Activated CD4-positive, alpha-beta T cell treated with anti-CD3 and anti-CD28 coated beads, Interleukin-2, amount 50 U/mL, for 48 hours (primary cell): ENCODE results near the gene TOM1L2.

Source experiments
- DNase-seq, 2 experiments: peaks; one replicate each; pipeline ENCODE4 v3.0.0-alpha.2; 2020

The TOM1L2 gene

DNA sequence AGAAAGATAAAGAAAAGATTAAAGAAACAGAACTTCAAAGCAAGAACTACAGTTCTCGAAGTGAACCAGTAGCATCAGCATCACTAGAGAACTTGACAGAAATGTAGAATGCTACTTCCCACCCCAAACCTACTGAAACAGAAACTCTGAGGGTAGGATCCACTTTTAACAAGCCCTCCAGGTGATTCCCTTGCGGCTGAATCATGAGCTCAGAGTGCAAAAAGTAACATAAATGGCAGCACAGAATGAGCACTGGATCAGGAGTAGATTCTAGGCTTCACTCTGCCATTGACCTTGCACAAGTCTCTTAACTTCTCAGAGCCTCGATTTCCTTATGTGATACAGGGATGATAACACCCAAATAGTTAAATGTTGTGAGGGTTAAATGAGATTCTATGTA lies 5.8 kb downstream of the TOM1L2 start:
- DNase-seq = peak; percentile 22 to 26

DNA sequence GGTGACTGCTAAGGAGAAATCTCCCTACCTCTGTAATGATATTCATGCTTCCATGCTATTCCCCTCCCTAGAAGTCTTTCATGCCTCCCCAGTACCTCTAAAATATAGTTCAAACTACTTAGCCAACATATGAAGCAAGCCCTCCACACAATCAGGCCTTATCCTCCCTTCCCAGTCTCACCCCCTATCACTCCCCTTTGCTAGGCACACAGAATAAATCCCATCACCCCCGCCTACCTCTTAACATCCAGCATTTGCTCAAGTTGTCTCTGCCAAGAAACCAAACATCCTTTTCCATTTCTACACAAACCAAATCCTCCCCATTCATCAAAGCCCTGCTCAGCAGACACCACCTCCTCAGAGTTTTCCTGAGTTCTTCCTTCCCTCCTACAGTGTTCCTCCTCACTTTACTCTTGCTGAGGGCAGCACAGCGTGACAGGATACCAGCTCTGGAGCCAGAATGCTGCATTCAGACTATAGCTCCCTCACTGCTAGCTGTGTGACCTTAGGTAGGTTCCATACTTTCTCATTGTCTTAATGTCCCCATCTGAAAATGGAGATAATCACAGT lies 7.0 kb downstream of the TOM1L2 start:
- no peak for DNase-seq

DNA sequence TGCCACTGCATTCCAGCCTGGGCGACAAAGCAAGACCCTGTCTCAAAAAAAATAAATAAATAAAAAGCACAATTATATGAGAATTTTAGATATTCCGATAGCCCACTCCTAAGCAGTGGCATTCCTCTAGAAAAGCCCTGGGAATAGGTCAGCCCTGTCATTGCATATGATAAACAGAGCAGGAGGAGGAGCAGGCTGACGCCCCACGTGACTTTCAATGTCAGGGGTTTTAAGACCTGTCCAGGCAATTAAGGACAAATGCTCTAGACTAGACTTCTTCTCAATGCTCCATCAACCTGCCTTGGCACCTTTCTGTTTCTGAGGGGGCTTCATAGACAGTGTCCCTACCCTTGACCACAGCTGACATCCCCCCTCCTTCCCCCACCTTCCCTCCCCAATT lies 7.5 kb downstream of the TOM1L2 start:
- no peak for DNase-seq

DNA sequence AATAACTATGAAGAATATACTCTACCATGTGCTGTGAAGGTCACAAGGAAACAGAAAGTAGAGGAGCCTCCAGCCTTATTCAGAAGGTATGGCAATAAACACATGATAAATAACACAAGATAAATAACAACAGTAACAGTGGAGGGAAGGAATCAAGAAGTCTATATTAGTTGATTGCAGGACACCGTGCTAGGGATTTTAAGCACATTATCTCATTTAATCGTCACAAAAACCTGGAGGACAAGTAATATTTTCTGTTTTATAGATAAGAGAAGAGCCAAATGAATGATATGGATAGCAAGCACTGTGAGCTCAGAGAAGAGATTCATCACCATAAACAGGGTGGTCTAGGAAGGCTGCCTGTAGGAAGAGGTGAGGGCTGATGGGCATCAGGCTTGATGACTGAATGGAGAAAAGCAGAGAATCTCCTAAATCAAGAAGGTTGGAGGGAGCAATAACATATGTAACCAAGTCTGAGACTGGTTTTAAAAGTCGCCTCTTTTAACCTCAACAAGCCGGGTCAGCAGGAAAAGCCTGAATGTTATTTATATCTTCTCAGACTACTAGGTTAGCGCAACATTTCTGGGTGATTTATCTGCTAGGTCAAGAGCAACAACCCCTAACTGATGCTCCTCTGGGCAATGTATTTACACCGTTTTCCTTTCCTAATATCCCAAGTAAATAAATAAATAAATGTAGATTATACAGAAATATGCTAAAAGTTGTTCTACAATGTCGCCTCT lies 8.3 kb downstream of the TOM1L2 start:
- DNase-seq = no peak

DNA sequence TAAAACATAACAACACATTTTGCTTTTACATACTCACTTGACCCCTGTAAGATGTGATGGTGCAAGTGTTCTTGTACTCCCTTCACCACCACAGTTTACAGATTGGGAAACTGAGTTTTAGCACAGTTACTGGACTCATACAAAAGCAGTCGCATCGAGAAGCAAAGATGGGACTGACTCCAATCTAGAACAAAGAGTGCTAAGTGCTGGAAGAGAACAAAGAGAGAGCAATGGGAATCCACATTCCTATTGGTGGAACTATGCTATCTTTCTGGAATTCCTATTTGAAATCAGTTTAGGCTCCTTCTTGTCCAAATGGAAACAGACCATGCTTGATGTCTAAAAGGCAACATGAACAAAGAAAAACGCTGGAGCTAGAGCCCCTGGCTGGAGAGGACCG lies 9.1 kb downstream of the TOM1L2 start:
- DNase-seq = no peak

DNA sequence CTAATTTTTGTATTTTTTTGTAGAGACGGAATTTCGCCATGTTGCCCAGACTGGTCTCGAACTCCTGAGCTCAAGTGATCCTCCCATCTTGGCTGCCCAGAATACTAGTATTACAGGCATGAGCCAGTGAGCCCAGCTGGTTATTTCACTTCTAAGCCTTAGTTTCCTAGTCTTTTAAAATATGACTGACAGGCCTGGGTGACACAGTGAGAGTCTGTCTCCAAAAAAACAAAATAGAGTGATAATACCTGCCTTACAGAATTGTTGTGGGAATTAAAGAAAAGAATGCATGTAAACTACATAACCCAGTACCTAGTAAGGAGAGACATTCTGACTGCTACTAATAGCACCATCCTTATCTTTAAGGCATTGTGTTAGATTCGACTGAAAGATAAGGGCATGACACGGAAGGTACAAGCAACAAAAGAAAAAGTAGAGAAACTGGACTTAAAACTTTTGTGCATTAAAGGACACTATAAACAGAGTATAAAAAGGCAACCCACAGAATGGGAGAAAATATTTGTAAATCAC lies 11.6 kb downstream of the TOM1L2 start:
- DNase-seq = no peak

DNA sequence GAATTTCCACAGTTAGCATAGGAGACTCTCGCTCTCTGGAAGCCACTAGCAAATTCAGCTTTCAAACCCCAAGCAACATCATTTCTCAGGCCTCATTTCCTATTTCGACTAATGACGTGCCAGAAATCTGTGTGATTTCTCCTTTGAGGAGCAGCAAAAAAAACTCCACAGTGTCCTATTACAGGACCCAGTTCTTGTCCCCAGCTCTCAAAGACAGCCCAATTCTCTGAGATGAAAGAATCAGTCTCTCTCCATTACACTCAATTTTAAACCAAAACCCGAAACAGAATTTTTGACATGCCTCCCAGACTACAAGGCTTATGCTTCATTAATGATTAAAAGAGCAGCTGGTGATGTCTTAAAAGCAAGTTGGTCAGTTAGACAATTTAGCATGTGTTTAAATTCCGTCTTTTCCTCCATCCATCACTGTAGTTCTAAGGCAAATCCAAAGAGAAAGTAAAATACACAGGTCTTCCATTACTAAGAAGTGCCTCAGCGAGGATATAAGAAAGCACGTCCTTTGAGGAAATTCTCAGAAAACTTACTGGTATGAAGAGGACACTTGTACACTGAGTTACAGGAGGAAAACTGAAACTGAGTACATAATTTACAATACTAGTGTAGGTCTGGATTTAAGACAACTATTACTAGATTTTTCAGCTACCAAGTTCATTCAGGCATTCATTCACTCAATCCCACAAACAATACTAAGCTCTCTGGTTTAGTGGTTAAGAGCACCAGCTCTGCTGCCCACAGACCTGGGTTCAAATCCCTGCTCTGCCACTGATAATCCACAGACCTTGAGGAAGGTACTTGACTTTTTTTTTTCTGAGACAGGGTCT lies 12.5 kb downstream of the TOM1L2 start:
- DNase-seq = peak; percentile 58 to 62

DNA sequence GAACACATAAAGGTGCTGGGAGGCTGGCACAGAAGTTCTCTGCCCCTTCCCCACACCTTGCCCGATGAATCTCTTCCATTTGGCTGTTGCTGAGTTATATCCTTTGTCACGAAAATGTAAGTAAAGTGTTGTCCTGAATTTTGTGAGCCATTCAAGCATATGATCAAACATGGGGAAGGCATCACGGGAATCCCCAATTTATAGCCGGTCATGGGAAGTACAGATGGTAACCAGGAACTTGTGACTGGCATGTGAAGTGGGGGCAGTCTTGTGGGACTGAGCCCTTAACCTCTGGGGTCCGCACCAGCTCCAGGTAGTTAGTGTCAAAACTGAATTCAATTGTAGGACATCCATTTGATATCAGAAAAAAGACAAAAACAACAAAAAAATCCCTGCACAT lies 13.2 kb downstream of the TOM1L2 start:
- no peak for DNase-seq

DNA sequence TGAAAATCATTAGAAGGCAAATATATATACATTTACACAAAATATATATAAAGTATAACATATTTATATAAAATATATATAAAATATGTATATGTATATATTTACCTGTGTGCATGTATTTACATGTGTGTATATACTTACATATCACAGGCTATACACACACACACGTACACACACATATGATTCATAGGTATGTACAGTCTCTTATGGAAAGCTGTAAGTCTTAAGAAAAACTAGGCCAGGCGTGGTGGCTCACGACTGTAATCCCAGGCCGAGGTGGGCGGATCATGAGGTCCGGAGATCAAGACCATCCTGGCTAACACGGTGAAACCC lies 14.7 kb downstream of the TOM1L2 start:
- no peak for DNase-seq

DNA sequence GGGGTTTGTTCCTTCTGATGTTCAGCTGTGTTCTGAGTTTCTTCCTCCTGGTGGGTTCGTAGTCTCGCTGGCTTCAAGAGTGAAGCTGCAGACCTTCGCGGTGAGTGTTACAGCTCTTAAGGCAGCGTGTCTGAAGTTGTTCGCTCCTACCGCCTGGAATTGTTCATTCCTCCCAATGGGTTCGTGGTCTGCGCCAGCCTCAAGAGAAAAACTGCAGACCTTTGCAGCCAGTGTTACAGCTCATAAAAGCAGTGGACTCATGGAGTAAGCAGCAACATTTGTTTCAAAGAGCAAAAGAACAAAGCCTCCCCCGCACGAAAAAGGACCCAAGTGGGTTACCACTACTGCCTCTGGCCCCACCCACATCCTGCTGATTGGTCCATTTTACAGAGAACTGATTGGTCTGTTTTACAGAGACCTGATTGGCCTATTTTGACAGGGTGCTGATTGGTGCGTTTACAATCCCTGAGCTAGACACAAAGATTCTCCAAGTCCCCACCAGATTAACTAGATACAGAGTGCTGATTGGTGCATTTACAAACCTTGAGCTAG lies 16.3 kb downstream of the TOM1L2 start:
- DNase-seq = peak in 1 of 2 experiments; percentile 12

DNA sequence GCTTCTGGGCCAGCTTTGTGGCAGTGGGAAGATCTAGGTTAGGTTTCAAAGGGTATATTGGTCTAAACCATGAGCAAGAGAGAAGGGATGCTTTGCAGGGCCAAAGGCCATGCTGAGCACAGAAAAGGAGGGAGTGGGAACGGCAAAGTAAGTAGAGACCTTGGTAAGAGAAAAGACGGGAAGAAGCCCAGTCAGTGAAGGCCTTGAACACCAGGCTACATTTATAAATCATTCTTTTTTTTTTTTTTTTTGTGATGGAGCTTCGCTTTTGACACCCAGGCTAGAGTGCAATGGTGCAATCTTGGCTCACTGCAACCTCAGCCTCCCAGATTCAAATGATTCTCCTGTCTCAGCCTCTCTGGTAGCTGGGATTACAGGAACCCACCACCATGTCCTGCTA lies 18.1 kb downstream of the TOM1L2 start:
- no peak for DNase-seq

DNA sequence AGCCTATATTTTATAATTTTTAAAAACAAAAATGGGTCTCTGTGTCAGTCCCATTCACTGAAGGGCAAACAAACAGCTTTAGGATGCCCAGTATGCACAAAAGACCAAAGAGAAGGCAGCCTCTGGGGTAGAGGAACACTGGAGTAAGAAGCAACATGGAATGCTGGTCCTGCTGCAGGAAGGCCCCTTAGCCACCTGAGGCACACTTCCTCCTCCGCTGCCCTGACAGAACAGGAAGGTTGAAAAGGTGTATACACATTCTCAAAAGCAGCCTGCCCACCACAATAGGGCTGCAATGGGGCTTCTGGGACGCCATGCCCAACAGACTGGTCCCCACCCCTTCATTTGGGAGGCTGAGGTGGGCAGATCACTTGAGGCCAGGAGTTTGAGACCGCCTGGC lies 19.5 kb downstream of the TOM1L2 start:
- DNase-seq = no peak

DNA sequence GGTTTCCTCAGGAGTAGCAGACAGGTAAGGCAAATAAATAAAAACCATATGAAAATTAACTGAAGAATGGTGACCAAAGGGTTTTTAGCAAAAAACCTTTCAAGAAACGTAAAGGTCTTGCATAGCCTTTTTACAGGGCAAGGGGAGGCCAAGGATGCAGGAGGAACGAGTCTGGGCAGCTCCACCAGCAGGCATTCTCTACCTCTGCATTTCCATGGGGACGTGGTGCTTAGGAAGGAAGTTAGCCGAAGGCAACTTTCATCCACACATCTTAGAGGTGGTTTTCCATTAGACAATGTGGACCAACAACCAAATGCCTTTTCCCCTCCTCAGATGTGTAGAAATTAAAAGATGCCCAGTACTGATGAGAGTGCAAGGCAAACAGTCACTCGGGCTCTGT lies 20.7 kb downstream of the TOM1L2 start:
- no peak for DNase-seq

DNA sequence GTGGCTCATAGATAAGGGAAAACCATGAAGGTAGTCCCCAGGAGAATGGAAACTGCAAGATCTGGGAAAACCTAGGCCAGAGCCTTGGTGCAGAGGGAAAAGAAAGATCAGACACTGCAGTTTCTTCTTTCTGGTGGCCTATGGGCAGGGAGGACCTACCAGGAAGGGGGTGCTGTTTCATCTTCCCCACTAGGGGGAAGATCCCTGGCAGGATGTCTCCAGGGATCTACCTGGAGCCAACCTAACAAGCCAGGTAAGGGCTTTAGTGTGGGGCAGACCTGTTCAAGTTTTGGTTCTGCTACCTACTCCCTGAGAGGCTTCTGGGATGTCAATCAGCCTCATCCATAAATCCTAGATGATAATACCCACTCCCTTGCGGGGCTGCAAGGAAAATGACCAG lies 21.4 kb downstream of the TOM1L2 start:
- DNase-seq = no peak

DNA sequence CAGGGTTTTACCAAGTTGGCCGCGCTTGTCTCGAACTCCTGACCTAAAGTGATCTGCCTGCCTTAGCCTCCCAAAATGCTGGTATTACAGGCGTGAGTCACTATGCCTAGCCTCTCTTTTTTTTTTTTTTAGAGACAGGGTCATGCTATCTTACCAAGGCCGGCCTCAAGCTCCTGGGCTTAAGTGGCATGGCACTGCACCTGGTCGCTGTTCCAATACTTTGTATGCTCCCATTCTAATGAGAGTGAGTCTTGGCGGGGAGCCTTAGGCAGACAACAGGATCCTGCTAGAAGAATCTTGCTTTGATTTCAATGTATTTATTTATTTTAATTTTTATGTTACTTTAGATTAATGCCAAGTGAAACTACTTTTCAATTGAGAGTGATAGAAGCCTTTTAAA lies 21.9 kb downstream of the TOM1L2 start:
- no peak for DNase-seq

DNA sequence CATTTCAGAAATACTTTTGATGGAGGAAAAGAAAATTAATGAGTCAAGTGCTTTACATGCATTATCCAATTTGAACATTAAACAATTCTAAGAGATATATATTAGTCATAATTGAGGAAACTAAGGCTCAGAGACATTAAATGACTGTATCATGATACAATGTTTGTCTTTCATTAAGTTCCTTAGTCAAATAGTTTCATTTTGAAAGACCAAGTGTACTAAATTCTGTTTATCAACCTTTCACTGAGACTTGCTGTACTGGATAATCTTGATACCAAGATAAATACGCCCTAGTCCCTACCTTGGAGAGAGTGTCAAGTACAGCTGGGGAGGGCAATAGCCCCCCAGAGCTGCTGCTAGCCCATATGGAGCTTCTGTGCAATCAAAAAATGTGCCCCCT lies 24.2 kb downstream of the TOM1L2 start:
- DNase-seq = no peak

DNA sequence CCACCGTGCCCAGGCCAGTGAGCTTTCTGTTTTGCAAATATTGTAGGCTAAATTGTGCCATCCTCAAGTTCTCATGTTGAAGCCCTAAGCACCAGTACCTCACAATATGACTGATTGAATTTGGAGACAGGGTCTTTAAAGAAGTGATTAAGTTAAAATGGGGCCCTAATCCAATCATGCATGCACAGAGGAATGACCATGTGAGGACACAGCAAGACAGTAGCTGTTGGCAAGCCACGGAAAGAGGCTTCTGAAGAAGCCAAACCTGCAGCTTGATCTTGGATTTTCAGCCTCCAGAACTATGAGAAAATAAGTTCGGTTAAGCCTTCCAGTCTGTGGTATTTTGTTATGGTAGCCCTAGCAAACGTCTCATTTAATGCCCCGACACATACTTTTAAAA lies 24.9 kb downstream of the TOM1L2 start:
- DNase-seq = no peak

DNA sequence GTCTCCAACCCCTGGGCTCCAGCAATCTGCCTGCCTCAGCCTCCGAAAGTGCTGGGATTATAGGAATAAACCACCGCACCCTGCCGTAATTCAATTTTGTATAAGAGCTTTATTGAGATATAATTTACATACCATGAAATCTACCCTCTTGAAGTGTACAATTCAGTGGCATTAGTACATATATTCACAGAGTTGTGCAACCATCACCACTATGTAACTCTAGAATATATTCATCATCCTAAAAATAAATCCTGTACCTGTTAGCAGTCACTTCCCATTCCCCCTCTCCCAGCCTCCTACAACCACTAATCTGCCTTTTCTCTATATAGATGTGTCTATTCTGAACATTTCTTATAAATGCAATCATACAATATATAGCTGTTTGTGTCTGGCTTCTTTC lies 26.1 kb downstream of the TOM1L2 start:
- DNase-seq = no peak

DNA sequence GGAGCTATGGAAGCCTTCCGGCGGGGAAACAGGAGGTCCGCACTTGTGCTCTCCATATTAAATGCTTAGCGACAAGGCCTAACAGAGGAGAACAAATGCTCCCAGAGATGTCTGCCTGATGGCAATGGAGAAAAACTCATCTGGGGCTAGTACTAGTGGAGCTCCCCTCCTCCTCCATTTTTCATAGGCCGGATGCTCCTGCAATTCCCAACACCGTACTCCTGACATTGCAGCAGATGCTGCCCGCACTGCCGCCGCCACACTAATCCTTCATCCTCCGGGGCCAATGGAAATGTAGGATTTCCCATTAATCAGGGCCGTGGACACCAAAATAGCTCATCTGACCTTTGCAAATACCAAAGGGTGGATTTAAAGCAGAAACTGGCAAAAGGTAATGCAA lies 27.5 kb downstream of the TOM1L2 start:
- DNase-seq = no peak

DNA sequence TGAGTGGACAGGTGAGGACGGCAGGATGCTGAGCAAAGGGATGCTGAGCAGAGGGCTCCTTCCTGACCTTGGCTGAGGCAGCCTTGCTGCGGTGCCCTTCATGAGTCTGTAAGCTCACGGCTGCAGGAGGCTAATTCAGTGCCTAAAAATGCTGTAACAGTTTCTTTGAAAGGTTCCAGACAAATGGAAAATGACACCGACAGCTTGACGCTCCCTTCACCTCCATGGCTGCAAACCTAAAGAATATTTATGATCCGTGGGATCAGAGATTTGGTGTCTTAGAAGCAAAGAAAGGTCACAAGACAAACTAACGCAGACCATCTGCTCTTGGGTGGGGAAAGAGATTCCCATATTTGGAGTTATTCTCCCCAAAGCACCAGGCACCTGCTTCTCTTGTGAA lies 28.0 kb downstream of the TOM1L2 start:
- no peak for DNase-seq

DNA sequence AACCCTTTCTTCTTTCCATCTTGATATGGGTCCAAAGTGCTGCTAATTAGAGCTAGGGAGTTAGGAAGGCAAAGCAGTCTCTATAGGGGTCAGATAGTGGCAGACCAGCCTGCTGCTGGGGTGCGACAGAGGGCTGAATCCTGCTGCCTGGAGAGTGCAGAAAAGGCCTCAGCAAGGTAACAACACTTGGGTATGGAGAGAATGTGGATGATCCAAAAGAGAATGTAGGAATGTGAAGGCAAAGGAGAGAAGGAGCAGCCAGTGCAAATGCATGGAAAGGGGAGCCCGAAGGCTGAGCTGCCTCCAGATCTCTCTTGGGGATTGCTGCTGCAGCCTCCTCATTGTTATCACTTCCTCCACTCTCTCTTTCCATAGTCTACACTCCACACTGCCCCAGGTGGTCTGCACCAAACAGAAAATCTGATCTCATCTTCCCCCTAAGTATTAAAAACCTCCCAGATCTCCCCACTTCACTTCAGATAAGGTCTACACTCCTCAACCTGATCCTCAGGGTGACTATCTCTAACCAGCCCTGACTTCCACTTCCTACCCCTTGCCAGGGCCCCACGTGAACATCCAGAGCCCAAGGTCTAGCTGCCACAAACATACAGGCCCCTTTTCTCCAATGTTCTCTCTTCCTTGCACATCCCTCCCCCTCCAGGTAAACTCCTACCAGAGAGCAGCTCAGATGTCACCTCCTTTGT lies 28.8 kb downstream of the TOM1L2 start:
- no peak for DNase-seq

DNA sequence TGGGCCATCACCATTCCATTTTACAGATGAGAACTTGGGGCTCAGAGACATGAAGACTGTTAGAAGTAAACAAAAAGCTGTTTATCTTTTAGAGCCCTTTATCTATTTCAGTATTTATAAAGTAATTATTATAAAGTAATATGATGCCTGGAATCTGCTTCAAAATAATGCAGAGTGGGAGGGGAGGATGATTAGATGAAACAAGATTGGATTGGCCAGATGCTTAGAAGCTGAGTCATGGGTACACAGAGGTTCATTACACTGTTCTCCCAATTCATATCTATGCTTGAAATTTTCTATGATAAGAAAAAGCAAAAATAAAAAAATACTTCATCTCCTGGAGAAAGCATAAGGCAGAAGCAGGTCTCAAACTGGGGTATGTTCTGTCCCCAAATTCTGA lies 29.4 kb downstream of the TOM1L2 start:
- DNase-seq = no peak

DNA sequence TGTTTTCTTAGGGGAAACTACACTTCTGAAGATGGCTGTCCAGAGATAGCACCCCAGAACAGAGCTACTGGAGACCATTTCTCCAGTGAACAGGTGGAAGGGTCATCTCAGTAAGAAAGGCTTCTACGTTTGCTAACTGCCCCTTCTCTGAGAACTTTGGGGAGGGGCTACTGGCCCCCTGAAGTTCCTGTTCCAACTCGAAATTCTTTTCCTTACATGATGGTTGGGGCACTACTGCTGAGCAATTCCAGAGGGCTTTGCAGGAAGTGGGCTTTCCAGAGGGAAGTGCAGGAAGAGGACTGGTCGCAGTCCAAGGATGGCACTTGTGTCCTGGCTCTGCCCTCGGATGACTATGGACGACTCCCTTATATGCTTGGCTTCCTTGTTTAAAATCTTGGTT lies 31.2 kb downstream of the TOM1L2 start:
- DNase-seq = no peak
